H9 (cell line): ENCODE measurements around the gene RHOV. TPM values are rescaled to one million over a fixed set of nuclear protein-coding genes. Genes with fewer than 3 reads are reported as not detected.

ENCODE experiments used
- DNase-seq: peaks from one replicate; pipeline ENCODE4 v3.0.0-alpha.2; 2017
- H2AFZ ChIP-seq: one replicate; pipeline ENCODE4 v1.6.1; 2013; ENCODE audit warnings: mild to moderate bottlenecking, low read length, control low read depth, moderate library complexity
- H2AK5ac ChIP-seq: 2 replicates; pipeline ENCODE4 v1.6.1; 2013; ENCODE audit warnings: low read length, control low read depth, mixed read lengths; ENCODE audit not compliant: insufficient read length
- H2BK120ac ChIP-seq: one replicate; pipeline ENCODE4 v1.6.1; 2013; ENCODE audit warnings: low read depth, mild to moderate bottlenecking, low read length, control low read depth, inconsistent platforms; ENCODE audit not compliant: poor library complexity, severe bottlenecking
- H2BK12ac ChIP-seq: 2 replicates; pipeline ENCODE4 v1.6.1; 2013; ENCODE audit warnings: low read length, control low read depth, mixed read lengths, low read depth; ENCODE audit not compliant: insufficient read length
- H2BK15ac ChIP-seq: 2 replicates; pipeline ENCODE4 v1.6.1; 2013; ENCODE audit warnings: low read depth, low read length, control low read depth
- H2BK20ac ChIP-seq: one replicate; pipeline ENCODE4 v1.6.1; 2013; ENCODE audit warnings: low read depth, mild to moderate bottlenecking, low read length, control low read depth, inconsistent platforms; ENCODE audit not compliant: poor library complexity, severe bottlenecking
- H2BK5ac ChIP-seq: 2 replicates; pipeline ENCODE4 v1.6.1; 2013; ENCODE audit warnings: low read length, control low read depth, mixed read lengths; ENCODE audit not compliant: insufficient read length
- H3K14ac ChIP-seq: 2 replicates; pipeline ENCODE4 v1.6.1; 2013; ENCODE audit warnings: low read length, control low read depth; ENCODE audit not compliant: insufficient read depth
- H3K18ac ChIP-seq: 2 replicates; pipeline ENCODE4 v1.6.1; 2013; ENCODE audit warnings: low read depth, mild to moderate bottlenecking, mixed read lengths, low read length, control low read depth; ENCODE audit not compliant: insufficient read length
- H3K23ac ChIP-seq: 2 replicates; pipeline ENCODE4 v1.6.1; 2013; ENCODE audit warnings: low read length, control low read depth, mixed read lengths, low read depth; ENCODE audit not compliant: insufficient read length
- H3K23me2 ChIP-seq: 2 replicates; pipeline ENCODE4 v1.6.1; 2013; ENCODE audit warnings: low read depth, mild to moderate bottlenecking, mixed read lengths, low read length, control low read depth; ENCODE audit not compliant: insufficient read length, poor library complexity, severe bottlenecking
- H3K27ac ChIP-seq: 2 replicates; pipeline ENCODE4 v1.5.1; 2013; ENCODE audit warnings: low read length, control low read depth, mixed read lengths, low read depth; ENCODE audit not compliant: insufficient read length
- H3K27me3 ChIP-seq: 2 replicates; pipeline ENCODE4 v1.6.1; 2013; ENCODE audit warnings: low read length, control low read depth, inconsistent platforms; ENCODE audit not compliant: insufficient read depth
- H3K4ac ChIP-seq: 2 replicates; pipeline ENCODE4 v1.6.1; 2013; ENCODE audit warnings: low read depth, mild to moderate bottlenecking, control low read depth, inconsistent platforms, low read length, moderate library complexity
- H3K4me1 ChIP-seq: 2 replicates; pipeline ENCODE4 v1.6.1; 2013; ENCODE audit warnings: low read length, control low read depth, inconsistent platforms; ENCODE audit not compliant: insufficient read depth
- H3K4me2 ChIP-seq: 2 replicates; pipeline ENCODE4 v1.6.1; 2013; ENCODE audit warnings: low read length, control low read depth, mixed read lengths; ENCODE audit not compliant: insufficient read length, insufficient read depth
- H3K56ac ChIP-seq: 2 replicates; pipeline ENCODE4 v1.6.1; 2013; ENCODE audit warnings: low read depth, mild to moderate bottlenecking, mixed read lengths, low read length, control low read depth; ENCODE audit not compliant: insufficient read length
- H3K79me1 ChIP-seq: 2 replicates; pipeline ENCODE4 v1.6.1; 2013; ENCODE audit warnings: low read depth, mild to moderate bottlenecking, moderate library complexity, low read length, control low read depth, inconsistent platforms; ENCODE audit not compliant: insufficient read depth, poor library complexity, severe bottlenecking
- H3K79me2 ChIP-seq: 2 replicates; pipeline ENCODE4 v1.6.1; 2013; ENCODE audit warnings: low read length, control low read depth, inconsistent platforms; ENCODE audit not compliant: insufficient read depth
- H3K9ac ChIP-seq: 2 replicates; pipeline ENCODE4 v1.6.1; 2013; ENCODE audit warnings: low read length, control low read depth, mixed read lengths; ENCODE audit not compliant: insufficient read length; ENCODE audit errors: extremely low read depth
- H3K9me3 ChIP-seq: one replicate; pipeline ENCODE4 v1.6.1; 2013; ENCODE audit warnings: low read depth, low read length, inconsistent platforms; ENCODE audit not compliant: control insufficient read depth
- H3T11ph ChIP-seq: one replicate; pipeline ENCODE4 v1.6.1; 2013; ENCODE audit warnings: mild to moderate bottlenecking, low read length, control low read depth, inconsistent platforms
- H4K20me1 ChIP-seq: one replicate; pipeline ENCODE4 v1.6.1; 2013; ENCODE audit not compliant: control insufficient read depth, insufficient read length, insufficient read depth
- H4K5ac ChIP-seq: 2 replicates; pipeline ENCODE4 v1.6.1; 2013; ENCODE audit warnings: low read depth, mild to moderate bottlenecking, mixed read lengths, low read length, control low read depth; ENCODE audit not compliant: insufficient read length
- H4K8ac ChIP-seq: replicated peaks from 2 replicates; pipeline ENCODE4 v1.6.1; 2013; ENCODE audit warnings: low read length, control low read depth, mixed read lengths, low read depth; ENCODE audit not compliant: insufficient read length
- H4K91ac ChIP-seq: 2 replicates; pipeline ENCODE4 v1.6.1; 2013; ENCODE audit warnings: low read depth, mild to moderate bottlenecking, moderate library complexity, mixed read lengths, low read length, control low read depth; ENCODE audit not compliant: insufficient read length
- H3K27ac Mint-ChIP-seq, 3 experiments: 2 replicates in 2 of 3; 3 replicates in 1 of 3; pipeline ENCODE4 v1.8.0; 2020 to 2021; ENCODE audit warnings: mixed read lengths in 3 of 3, mild to moderate bottlenecking in 1 of 3, moderate library complexity in 1 of 3
- H3K27me3 Mint-ChIP-seq: 2 replicates; pipeline ENCODE4 v1.8.0; 2021; ENCODE audit warnings: low read depth, mild to moderate bottlenecking, moderate library complexity, mixed read lengths
- H3K36me3 Mint-ChIP-seq, 3 experiments: 2 replicates in 2 of 3; 3 replicates in 1 of 3; pipeline ENCODE4 v1.8.0; 2020 to 2021; ENCODE audit warnings: low read depth in 3 of 3, mixed read lengths in 3 of 3; ENCODE audit not compliant: insufficient read depth in 1 of 3
- H3K4me1 Mint-ChIP-seq, 2 experiments: 2 replicates each; pipeline ENCODE4 v1.8.0; 2020; ENCODE audit warnings: mixed read lengths in 2 of 2
- H3K4me3 Mint-ChIP-seq, 2 experiments: 2 replicates in 1 of 2; 3 replicates in 1 of 2; pipeline ENCODE4 v1.8.0; 2020 to 2021; ENCODE audit warnings: mild to moderate bottlenecking in 2 of 2, mixed read lengths in 2 of 2, moderate library complexity in 1 of 2
- H3K9me3 Mint-ChIP-seq, 2 experiments: 2 replicates in 1 of 2; 3 replicates in 1 of 2; pipeline ENCODE4 v1.8.0; 2020; ENCODE audit warnings: mild to moderate bottlenecking in 2 of 2, mixed read lengths in 2 of 2, moderate library complexity in 1 of 2
- CTCF ChIP-seq: fragments of 200-600 bp; sonication (generic); conservative IDR thresholded peaks from 3 replicates; pipeline ENCODE4 v1.8.0; 2021; ENCODE audit warnings: antibody characterized with exemption, mild to moderate bottlenecking
- WGBS: extraction: QIAGEN DNeasy Blood & Tissue Kit; methylation state at CpG from one replicate; pipeline ENCODE4 v1.1.7; 2013; ENCODE audit warnings: missing lambda C conversion rate, low lambda C conversion rate, mixed read lengths; ENCODE audit not compliant: insufficient read length; ENCODE audit errors: extremely low coverage; 5-methylcytosine and 5-hydroxymethylcytosine counted together
- total RNA-seq: library from RNA; stranded (reverse); gene quantifications from 2 replicates; pipeline ENCODE4 v1.2.1, GENCODE V29; 2021

Gene RHOV
- total RNA-seq, 1 experiment from 2014 or later: 3.9 TPM

- no peak overlapping the region for H2AFZ ChIP-seq
- no peaks in the 10 kb centered on the region for H3K4me1 ChIP-seq
- H3K27me3 ChIP-seq: no peaks in the 10 kb centered on the region
- no peak for TF ChIP-seq CTCF
- H4K8ac ChIP-seq: no peak overlapping the region
- no peak overlapping the region for H2AK5ac ChIP-seq
- H3K14ac ChIP-seq: no peak overlapping the region; the same call in 1 of the 2 replicates
- peaks cover 22 to 67% (median 62%) of the 10 kb centered on the region in 3 experiments; a peak in 6 of 7 replicates for H3K36me3 Mint-ChIP-seq
- H2BK12ac ChIP-seq: no peak overlapping the region
- no peak overlapping the region for H2BK20ac ChIP-seq
- H3K4me1 Mint-ChIP-seq: peaks cover 20 to 22% of the 10 kb centered on the region in 2 experiments
- H3K9me3 Mint-ChIP-seq: no peaks in the 10 kb centered on the region
- H2BK15ac ChIP-seq: no peak overlapping the region
- no peak overlapping the region for H3K9ac ChIP-seq
- H3K79me2 ChIP-seq: no peaks in the 10 kb centered on the region
- DNase-seq: no peak
- H3K56ac ChIP-seq: no peak overlapping the region
- H2BK120ac ChIP-seq: no peak overlapping the region
- H3K4me3 Mint-ChIP-seq: no peak overlapping the region
- H3K27me3 Mint-ChIP-seq: no peaks in the 10 kb centered on the region; the same call in 1 of the 2 replicates
- no peaks in the 10 kb centered on the region for H3K9me3 ChIP-seq
- H3T11ph ChIP-seq: no peak overlapping the region
- H4K5ac ChIP-seq: no peak overlapping the region
- no CpG with 5 or more reads among the region's 13 CpGs for WGBS
- no peak overlapping the region for H3K4me2 ChIP-seq
- no peak overlapping the region for H3K27ac ChIP-seq
- H4K20me1 ChIP-seq: no peaks in the 10 kb centered on the region
- no peak overlapping the region; a peak in 1 of 7 replicates for H3K27ac Mint-ChIP-seq
- no peak overlapping the region for H3K4ac ChIP-seq
- no peak overlapping the region for H2BK5ac ChIP-seq
- no peak overlapping the region for H3K23ac ChIP-seq
- H4K91ac ChIP-seq: no peak overlapping the region
- H3K23me2 ChIP-seq: no peaks in the 10 kb centered on the region
- H3K79me1 ChIP-seq: no peaks in the 10 kb centered on the region
- H3K18ac ChIP-seq: no peak overlapping the region
Measured at GRCh38 chr15:40855706-40856234, 18.3 kb downstream of the RHOV start.
